ENCODE data around the gene PDE4A.
"Not testable (repeated sequence)": the region's sequence is repeated elsewhere in the genome, so short reads cannot be mapped to it uniquely, and the experiment has no call there.

The PDE4A gene

GRCh38 chr19:10430505-10431253 lies 10.3 kb downstream of the PDE4A start:
- DNase-seq = no peak

GRCh38 chr19:10431254-10431942 lies 11.1 kb downstream of the PDE4A start:
- DNase-seq = no peak

GRCh38 chr19:10431943-10432735 lies 11.8 kb downstream of the PDE4A start:
- DNase-seq = peak; percentile 64

GRCh38 chr19:10432736-10433130 lies 12.4 kb downstream of the PDE4A start:
- DNase-seq = no peak

GRCh38 chr19:10433131-10433536 lies 12.8 kb downstream of the PDE4A start:
- no peak for DNase-seq

GRCh38 chr19:10439588-10439987 lies 19.2 kb downstream of the PDE4A start:
- DNase-seq = no peak

GRCh38 chr19:10442698-10443097 lies 22.4 kb downstream of the PDE4A start:
- DNase-seq = no peak

GRCh38 chr19:10449037-10449436 lies 28.7 kb downstream of the PDE4A start:
- DNase-seq = no peak

- no peak for DNase-seq
Observed at GRCh38 chr19:10450191-10450852, 30.0 kb downstream of the PDE4A start.

- DNase-seq = no peak
Observed at GRCh38 chr19:10450853-10451609, 30.7 kb downstream of the PDE4A start.

GRCh38 chr19:10452726-10453618 lies 32.6 kb downstream of the PDE4A start:
- DNase-seq = no peak

GRCh38 chr19:10453852-10454251 lies 33.5 kb downstream of the PDE4A start:
- DNase-seq = no peak

GRCh38 chr19:10454267-10454666 lies 33.9 kb downstream of the PDE4A start:
- DNase-seq = no peak

- DNase-seq = not testable (repeated sequence)
Observed at GRCh38 chr19:10458733-10459132, 38.4 kb downstream of the PDE4A start.

- DNase-seq = no peak
Observed at GRCh38 chr19:10460714-10461046, 40.3 kb downstream of the PDE4A start.

GRCh38 chr19:10461047-10461949 lies 41.0 kb downstream of the PDE4A start:
- peak; percentile 97 for DNase-seq

- DNase-seq = not testable (repeated sequence)
Observed at GRCh38 chr19:10462042-10462441, 41.7 kb downstream of the PDE4A start.

GRCh38 chr19:10462557-10462956 lies 42.2 kb downstream of the PDE4A start:
- no peak for DNase-seq

- DNase-seq = no peak
Observed at GRCh38 chr19:10464456-10464855, 44.1 kb downstream of the PDE4A start.

- no peak for DNase-seq
Observed at GRCh38 chr19:10467104-10467706, 46.9 kb downstream of the PDE4A start.

Measured in femur (tissue), 1 donor.